Esophagus squamous epithelium (tissue), 4 donors: ENCODE results near the gene CREB3L2.

Experiments used
- POLR2A ChIP-seq, 4 donors: fragments of 450-650 bp; IDR thresholded peaks; one replicate each; pipeline ENCODE4 v1.6.1; 2017; ENCODE audit warnings: antibody characterized with exemption in 4 of 4, mild to moderate bottlenecking in 4 of 4, moderate library complexity in 3 of 4
- TF ChIP-seq, protein P1 (sequence below), 6 experiments: fragments of 450-650 bp in 4 of 6; fragments of 200-600 bp in 2 of 6; sonication (generic) in 2 of 6; IDR thresholded peaks; one replicate each; pipeline ENCODE4 v1.5.1; 2016 to 2019; ENCODE audit warnings: antibody characterized with exemption in 6 of 6, mild to moderate bottlenecking in 4 of 6, moderate library complexity in 4 of 6

DNA sequence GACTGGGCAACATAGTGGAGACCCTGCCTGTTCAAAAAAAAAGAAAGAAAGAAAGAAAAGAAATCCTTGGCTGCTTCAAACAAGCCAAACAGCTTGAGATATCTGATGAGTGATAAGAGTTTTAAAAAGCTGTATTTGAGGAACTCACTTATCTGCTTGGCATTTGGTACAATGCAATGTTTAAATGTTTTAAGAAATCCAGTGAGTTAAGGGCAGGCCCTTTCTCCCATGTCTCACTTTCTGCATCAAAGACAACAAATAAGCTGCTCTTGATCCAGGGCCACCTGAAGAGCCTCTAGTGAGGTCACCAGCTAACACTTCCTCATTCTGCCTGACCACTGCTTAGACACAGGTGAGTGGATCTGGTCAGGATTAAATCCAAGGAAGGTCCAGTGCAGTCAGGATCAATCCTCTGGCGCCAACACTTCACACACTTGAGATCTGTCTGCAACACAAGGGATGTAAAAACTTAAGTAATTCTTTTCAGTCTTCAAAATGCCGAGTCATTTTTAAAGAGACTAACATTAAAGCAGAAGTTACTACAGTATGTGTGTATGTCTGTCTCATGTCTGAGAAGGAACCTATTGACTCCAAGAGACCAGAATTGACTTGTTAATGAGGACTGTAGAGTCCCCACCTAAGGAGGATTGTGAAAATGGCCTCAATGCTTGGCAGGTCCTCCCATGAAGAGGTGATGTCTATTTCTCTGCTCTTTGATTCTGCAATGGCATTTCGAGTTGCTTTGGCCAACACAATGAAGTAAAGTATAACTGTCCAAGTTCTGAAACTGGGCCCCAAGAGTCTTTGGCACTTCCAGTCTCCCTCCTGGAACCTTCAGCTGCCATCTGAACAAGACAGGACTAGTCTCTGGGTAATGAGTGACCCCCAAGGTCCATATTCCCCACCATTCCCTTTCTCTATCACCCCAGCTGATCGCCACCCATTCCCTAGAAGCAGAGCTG lies 43.1 kb downstream of the CREB3L2 start:
- TF ChIP-seq, protein P1, sequence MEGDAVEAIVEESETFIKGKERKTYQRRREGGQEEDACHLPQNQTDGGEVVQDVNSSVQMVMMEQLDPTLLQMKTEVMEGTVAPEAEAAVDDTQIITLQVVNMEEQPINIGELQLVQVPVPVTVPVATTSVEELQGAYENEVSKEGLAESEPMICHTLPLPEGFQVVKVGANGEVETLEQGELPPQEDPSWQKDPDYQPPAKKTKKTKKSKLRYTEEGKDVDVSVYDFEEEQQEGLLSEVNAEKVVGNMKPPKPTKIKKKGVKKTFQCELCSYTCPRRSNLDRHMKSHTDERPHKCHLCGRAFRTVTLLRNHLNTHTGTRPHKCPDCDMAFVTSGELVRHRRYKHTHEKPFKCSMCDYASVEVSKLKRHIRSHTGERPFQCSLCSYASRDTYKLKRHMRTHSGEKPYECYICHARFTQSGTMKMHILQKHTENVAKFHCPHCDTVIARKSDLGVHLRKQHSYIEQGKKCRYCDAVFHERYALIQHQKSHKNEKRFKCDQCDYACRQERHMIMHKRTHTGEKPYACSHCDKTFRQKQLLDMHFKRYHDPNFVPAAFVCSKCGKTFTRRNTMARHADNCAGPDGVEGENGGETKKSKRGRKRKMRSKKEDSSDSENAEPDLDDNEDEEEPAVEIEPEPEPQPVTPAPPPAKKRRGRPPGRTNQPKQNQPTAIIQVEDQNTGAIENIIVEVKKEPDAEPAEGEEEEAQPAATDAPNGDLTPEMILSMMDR (IDR thresholded peaks at IDR 0.05): no peak
- no peak for TF ChIP-seq POLR2A (IDR thresholded peaks at IDR 0.05)
